OCI-LY7 (cell line): ENCODE data around the gene ZNF423. TPM values are rescaled to one million over a fixed set of nuclear protein-coding genes. Genes with fewer than 3 reads are reported as not detected.

Source experiments
- BruUV-seq: library from RNA; stranded (reverse); fragments of 400-500 nt; replicated peaks from 2 replicates; lab custom pipeline; 2021; lab: Mats Ljungman, UMichigan
- CTCF ChIA-PET: fragments of 300-600 bp; sonication (Branson Sonifier 250); formaldehyde crosslinking; loops from one replicate; lab custom pipeline; 2022; ENCODE audit warnings: antibody characterized with exemption; ENCODE audit not compliant: unreplicated experiment; lab: Charles Lee
- POLR2A ChIA-PET: fragments of 300-600 bp; sonication (Branson Sonifier 250); formaldehyde crosslinking; loops from one replicate; lab custom pipeline; 2022; ENCODE audit warnings: antibody characterized with exemption; lab: Charles Lee
- DNase-seq: peaks from one replicate; pipeline ENCODE4 v3.0.0-alpha.2; 2015; ENCODE audit warnings: low spot score
- H2AFZ ChIP-seq: fragments of 200-600 bp; sonication (generic), shearing (Covaris generic); 2 replicates; pipeline ENCODE4 v1.6.1; 2014; ENCODE audit warnings: mild to moderate bottlenecking, antibody characterized with exemption, low read length, moderate library complexity
- H3K27ac ChIP-seq: fragments of 200-600 bp; sonication (generic); 2 replicates; pipeline ENCODE4 v1.5.1; 2014; ENCODE audit warnings: mixed run types, low read depth, mild to moderate bottlenecking, moderate library complexity, low read length, inconsistent platforms; ENCODE audit not compliant: poor library complexity, severe bottlenecking
- H3K36me3 ChIP-seq: fragments of 200-600 bp; sonication (generic); 2 replicates; pipeline ENCODE4 v1.6.1; 2014; ENCODE audit warnings: mild to moderate bottlenecking, antibody characterized with exemption, low read length, moderate library complexity, mixed read lengths; ENCODE audit not compliant: insufficient read depth
- H3K4me1 ChIP-seq: fragments of 200-600 bp; sonication (generic); 2 replicates; pipeline ENCODE4 v1.5.1; 2014; ENCODE audit warnings: mild to moderate bottlenecking, low read length; ENCODE audit not compliant: insufficient read depth, poor library complexity, severe bottlenecking
- H3K4me2 ChIP-seq: fragments of 200-600 bp; sonication (generic); 2 replicates; pipeline ENCODE4 v1.6.1; 2014; ENCODE audit warnings: mild to moderate bottlenecking, low read length
- H3K4me3 ChIP-seq: fragments of 200-600 bp; sonication (generic); 2 replicates; pipeline ENCODE4 v1.5.1; 2014; ENCODE audit warnings: mild to moderate bottlenecking, low read depth, low read length; ENCODE audit not compliant: poor library complexity, severe bottlenecking
- H3K79me2 ChIP-seq: fragments of 200-600 bp; sonication (generic); 2 replicates; pipeline ENCODE4 v1.6.1; 2016; ENCODE audit warnings: low read depth, mild to moderate bottlenecking, low read length, moderate library complexity, mixed read lengths; ENCODE audit not compliant: insufficient read depth
- H3K9me2 ChIP-seq: fragments of 200-600 bp; sonication (generic); 2 replicates; pipeline ENCODE4 v1.6.1; 2016; ENCODE audit warnings: mild to moderate bottlenecking, low read length, mixed read lengths; ENCODE audit not compliant: insufficient read depth
- H3K9me3 ChIP-seq: fragments of 200-600 bp; sonication (generic); 2 replicates; pipeline ENCODE4 v1.6.1; 2014; ENCODE audit warnings: mild to moderate bottlenecking, mixed run types, low read length, mixed read lengths
- H4K20me1 ChIP-seq: fragments of 200-600 bp; sonication (generic); 2 replicates; pipeline ENCODE4 v1.6.1; 2014; ENCODE audit warnings: mild to moderate bottlenecking, antibody characterized with exemption, low read length, moderate library complexity, mixed read lengths; ENCODE audit not compliant: insufficient read depth
- CTCF ChIP-seq: fragments of 200-600 bp; sonication (generic); conservative IDR thresholded peaks from 2 replicates; pipeline ENCODE4 v1.5.1; 2014; ENCODE audit warnings: mild to moderate bottlenecking, antibody characterized with exemption, low read length, moderate library complexity, mixed read lengths
- EZH2phosphoT487 ChIP-seq: fragments of 200-600 bp; sonication (generic); IDR thresholded peaks from 2 replicates; pipeline ENCODE4 v1.6.1; 2018; ENCODE audit warnings: low read depth, borderline replicate concordance, mild to moderate bottlenecking, mixed run types, antibody characterized with exemption, low read length, moderate library complexity, mixed read lengths
- intact Hi-C: fragments of 100-400 bp; cut with micrococcal nuclease; formaldehyde crosslinking; loops from one replicate; pipeline ENCODE4 v1.10.0; 2022; ENCODE audit not compliant: unreplicated experiment
- total RNA-seq, 2 experiments: library from RNA; depleted of rRNA in 1 of 2; stranded (reverse); fragments of >200 nt in 1 of 2; shearing (Covaris generic) in 1 of 2; gene quantifications; 2 replicates each; pipeline ENCODE4 v1.2.3, GENCODE V29; 2014 to 2022

The ZNF423 gene
- total RNA-seq, 2 experiments from 2014 or later, result 0.09 to 0.13 TPM

- no peak for TF ChIP-seq CTCF
- TF ChIP-seq EZH2phosphoT487, result no peak
- intact Hi-C loops, result no loop called here
- H3K79me2 ChIP-seq, result no peaks in the 10 kb centered on the region
- no peaks in the 10 kb centered on the region for H3K36me3 ChIP-seq
- H3K9me2 ChIP-seq, result no peaks in the 10 kb centered on the region
- BruUV-seq, result no TSS peak
- no peak overlapping the region for H3K27ac ChIP-seq
- H3K4me1 ChIP-seq, result no peaks in the 10 kb centered on the region
- CTCF ChIA-PET, result no interaction called here
- H2AFZ ChIP-seq, result no peak overlapping the region
- no peaks in the 10 kb centered on the region for H4K20me1 ChIP-seq
- no peak overlapping the region for H3K4me2 ChIP-seq
- POLR2A ChIA-PET, result interaction anchor here (1.2 kb wide), 1 partner anchor 14 kb away, joined by 4 read pairs; no protein-coding TSS in a partner anchor
- no peak overlapping the region for H3K4me3 ChIP-seq
- DNase-seq, result no peak
- H3K9me3 ChIP-seq, result no peaks in the 10 kb centered on the region
Measured at GRCh38 chr16:49583911-49584310, 272.0 kb downstream of the ZNF423 start.

GRCh38 chr16:49581630-49582298, 274.1 kb downstream of the ZNF423 start:
- Histone ChIP-seq H4K20me1 (no peaks in the 10 kb centered on the region), H3K9me2 (no peaks in the 10 kb centered on the region), H3K4me2 (no peak overlapping the region), H3K4me1 (no peaks in the 10 kb centered on the region), H3K36me3 (no peaks in the 10 kb centered on the region), H2AFZ (no peak overlapping the region), H3K9me3 (no peaks in the 10 kb centered on the region), H3K4me3 (no peak overlapping the region), H3K27ac (no peak overlapping the region), H3K79me2 (no peaks in the 10 kb centered on the region)
- BruUV-seq, result no TSS peak
- ChIA-PET POLR2A (interaction anchor here (0.6 to 1.4 kb wide), 2 partner anchors 14 to 197 kb away, joined by 3 read pairs; no protein-coding TSS in a partner anchor), CTCF (no interaction called here)
- intact Hi-C loops, result no loop called here
- TF ChIP-seq CTCF, result no peak
- no peak for TF ChIP-seq EZH2phosphoT487
- DNase-seq, result no peak

GRCh38 chr16:49580751-49581303, 275.1 kb downstream of the ZNF423 start:
- Histone ChIP-seq H3K4me3 (no peak overlapping the region), H3K9me2 (no peaks in the 10 kb centered on the region), H4K20me1 (no peaks in the 10 kb centered on the region), H3K4me2 (no peak overlapping the region), H2AFZ (no peak overlapping the region), H3K79me2 (no peaks in the 10 kb centered on the region), H3K9me3 (no peaks in the 10 kb centered on the region), H3K4me1 (peaks cover 1% of the 10 kb centered on the region), H3K36me3 (no peaks in the 10 kb centered on the region), H3K27ac (no peak overlapping the region)
- intact Hi-C loops, result no loop called here
- ChIA-PET CTCF (no interaction called here), POLR2A (interaction anchor here (1.4 kb wide), 1 partner anchor 15 kb away, joined by 3 read pairs; no protein-coding TSS in a partner anchor)
- DNase-seq, result no peak
- BruUV-seq, result no TSS peak
- TF ChIP-seq EZH2phosphoT487, result no peak
- TF ChIP-seq CTCF, result no peak
